Naive thymus-derived CD4-positive, alpha-beta T cell (primary cell): ENCODE data around the gene PTPRQ. TPM values are rescaled to one million over a fixed set of nuclear protein-coding genes. Genes with fewer than 3 reads are reported as not detected.
"Not testable (repeated sequence)": the region's sequence is repeated elsewhere in the genome, so short reads cannot be mapped to it uniquely, and the experiment has no call there.

ENCODE experiments used
- ATAC-seq: fragments of 150-1000 bp; cut with Tn5 transposase; 2 replicates; pipeline ENCODE4 v1.10.0; 2021; ENCODE audit warnings: mild to moderate bottlenecking, moderate library complexity
- CTCF ChIA-PET: fragments of 350-600 bp; sonication (Branson Sonifier 250); formaldehyde crosslinking; loops from one replicate; lab custom pipeline; 2021; ENCODE audit warnings: antibody characterized with exemption; lab: Charles Lee
- POLR2A ChIA-PET: fragments of 350-600 bp; sonication (Branson Sonifier 250); formaldehyde crosslinking; loops from one replicate; lab custom pipeline; 2021; ENCODE audit warnings: antibody characterized with exemption, inconsistent platforms; lab: Charles Lee
- DNase-seq, 9 donors: peaks; one replicate each; pipeline versions ENCODE4 v3.0.0 to v3.0.0-alpha.2; 2020 to 2022; ENCODE audit warnings: mixed read lengths in 1 of 9
- H3K27ac ChIP-seq: one replicate; pipeline ENCODE4 v1.7.0; 2013; ENCODE audit warnings: mild to moderate bottlenecking, low read depth, low read length, moderate library complexity
- H3K27me3 ChIP-seq, 2 donors: one replicate each; pipeline ENCODE4 v1.7.0; 2013; ENCODE audit warnings: low read length in 2 of 2, mild to moderate bottlenecking in 2 of 2, moderate library complexity in 2 of 2; ENCODE audit not compliant: control insufficient read depth in 2 of 2, insufficient read depth in 2 of 2
- H3K36me3 ChIP-seq, 3 experiments: 1 replicate in 2 of 3; 2 replicates in 1 of 3; pipeline ENCODE4 v1.7.0; 2013; ENCODE audit warnings: low read length in 3 of 3, mild to moderate bottlenecking in 3 of 3, moderate library complexity in 1 of 3; ENCODE audit not compliant: insufficient read depth in 3 of 3, control insufficient read depth in 2 of 3
- H3K4me1 ChIP-seq, 2 donors: one replicate each; pipeline ENCODE4 v1.7.0; 2013; ENCODE audit warnings: low read length in 2 of 2, mild to moderate bottlenecking in 2 of 2, moderate library complexity in 1 of 2; ENCODE audit not compliant: control insufficient read depth in 2 of 2, insufficient read depth in 2 of 2
- H3K4me3 ChIP-seq: 2 replicates; pipeline ENCODE4 v1.7.0; 2013; ENCODE audit warnings: mild to moderate bottlenecking, low read length
- H3K9me3 ChIP-seq, 3 experiments: 1 replicate in 2 of 3; 2 replicates in 1 of 3; pipeline ENCODE4 v1.7.0; 2013; ENCODE audit warnings: low read length in 3 of 3; ENCODE audit not compliant: control insufficient read depth in 2 of 3
- H3K27ac Mint-ChIP-seq, 9 donors: one replicate each; pipeline ENCODE4 v1.8.0; 2020 to 2022; ENCODE audit warnings: mixed read lengths in 9 of 9, mild to moderate bottlenecking in 8 of 9, moderate library complexity in 5 of 9, inconsistent platforms in 2 of 9
- H3K27me3 Mint-ChIP-seq, 5 donors: one replicate each; pipeline ENCODE4 v1.8.0; 2021 to 2022; ENCODE audit warnings: mixed read lengths in 5 of 5, mild to moderate bottlenecking in 1 of 5
- H3K36me3 Mint-ChIP-seq, 5 donors: one replicate each; pipeline ENCODE4 v1.8.0; 2020 to 2022; ENCODE audit warnings: mixed read lengths in 5 of 5, mild to moderate bottlenecking in 3 of 5, inconsistent platforms in 1 of 5
- H3K4me1 Mint-ChIP-seq, 7 donors: one replicate each; pipeline ENCODE4 v1.8.0; 2020 to 2022; ENCODE audit warnings: mixed read lengths in 7 of 7, mild to moderate bottlenecking in 3 of 7, inconsistent platforms in 1 of 7
- H3K4me3 Mint-ChIP-seq, 10 donors: one replicate each; pipeline ENCODE4 v1.8.0; 2020 to 2022; ENCODE audit warnings: mild to moderate bottlenecking in 10 of 10, mixed read lengths in 10 of 10, moderate library complexity in 6 of 10, inconsistent platforms in 2 of 10
- H3K9me3 Mint-ChIP-seq, 11 donors: one replicate each; pipeline ENCODE4 v1.8.0; 2020 to 2022; ENCODE audit warnings: mixed read lengths in 11 of 11, mild to moderate bottlenecking in 4 of 11, inconsistent platforms in 1 of 11, moderate library complexity in 1 of 11
- intact Hi-C, 2 donors: fragments of 100-400 bp; cut with micrococcal nuclease; formaldehyde crosslinking; loops; one replicate each; pipeline ENCODE4 v1.15.1; 2023
- polyA plus RNA-seq, 2 donors: library from polyadenylated mRNA; unstranded; fragments of 300-500 nt; fragmentation: Illumina TruSeq; gene quantifications; one replicate each; pipeline ENCODE4 v1.2.3, GENCODE V29; 2021
- total RNA-seq, 6 experiments: library from RNA in 5 of 6; stranded (reverse) in 5 of 6; gene quantifications; 1 replicate in 5 of 6; 2 replicates in 1 of 6; pipeline ENCODE4 v1.2.3 and lab custom pipeline; 2021 to 2026

The PTPRQ gene
- total and polyA plus RNA-seq, 7 experiments from 2014 or later: not detected

GRCh38 chr12:80441921-80442320, 2.1 kb upstream of the PTPRQ start:
- H3K9me3 ChIP-seq: no peaks in the 10 kb centered on the region
- Mint-ChIP-seq H3K27ac (no peak overlapping the region), H3K4me1 (no peaks in the 10 kb centered on the region), H3K4me3 (no peak overlapping the region), H3K9me3 (peaks cover 0 to 5% (median 3%) of the 10 kb centered on the region in 11 donors), H3K27me3 (no peaks in the 10 kb centered on the region), H3K36me3 (no peaks in the 10 kb centered on the region)
- intact Hi-C loops: no loop called here
- H3K27me3 ChIP-seq: no peaks in the 10 kb centered on the region
- H3K4me3 ChIP-seq: no peak overlapping the region
- H3K27ac ChIP-seq: no peak overlapping the region
- ChIA-PET CTCF (no interaction called here), POLR2A (no interaction called here)
- ATAC-seq (no peak), DNase-seq (no peak)
- no peaks in the 10 kb centered on the region for H3K4me1 ChIP-seq
- H3K36me3 ChIP-seq: no peaks in the 10 kb centered on the region

DNA sequence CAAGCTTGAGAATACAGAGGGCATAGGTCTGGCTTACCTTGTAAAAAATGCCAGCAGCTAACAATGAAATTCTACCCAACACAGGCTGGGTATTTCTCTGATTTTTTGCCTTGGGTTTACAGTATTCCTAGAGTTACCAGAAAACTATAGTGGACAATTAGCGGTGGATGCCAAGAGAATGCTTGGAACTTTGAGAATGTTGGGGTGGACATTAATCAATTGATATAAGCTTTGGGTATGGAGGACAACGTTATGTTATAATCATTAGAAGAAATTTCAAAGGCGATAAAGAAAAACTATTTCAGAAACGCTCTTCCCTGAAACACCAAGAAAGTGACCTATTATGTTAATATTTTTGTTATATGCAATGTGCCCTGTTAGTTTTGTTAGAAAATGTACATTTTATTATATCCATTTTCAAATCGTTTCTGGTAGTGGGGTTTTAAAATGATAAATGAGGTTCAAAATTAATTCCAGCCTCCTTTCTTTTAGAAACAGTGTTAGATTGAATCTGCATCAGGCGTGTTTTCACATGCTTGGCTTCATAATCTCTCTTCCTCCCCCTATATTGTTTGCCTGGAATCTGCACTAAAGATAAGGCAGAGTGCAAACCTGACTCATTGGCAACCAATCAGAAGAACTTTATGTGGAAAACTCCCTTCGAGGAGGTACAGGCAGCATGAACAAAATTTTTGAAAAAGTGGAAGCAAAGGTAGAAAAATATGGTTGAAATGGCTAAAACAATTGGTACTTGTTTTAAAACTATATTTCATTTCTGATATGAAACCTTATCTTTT, 1.4 kb upstream of the PTPRQ start:
- no peaks in the 10 kb centered on the region for H3K36me3 ChIP-seq
- H3K27me3 Mint-ChIP-seq: no peaks in the 10 kb centered on the region
- ChIA-PET POLR2A (no interaction called here), CTCF (no interaction called here)
- peaks cover 0 to 8% (median 3%) of the 10 kb centered on the region in 11 donors for H3K9me3 Mint-ChIP-seq
- intact Hi-C loops: no loop called here
- ATAC-seq: no peak
- no peaks in the 10 kb centered on the region for H3K4me1 ChIP-seq
- no peak overlapping the region for H3K4me3 ChIP-seq
- H3K27me3 ChIP-seq: no peaks in the 10 kb centered on the region
- H3K27ac ChIP-seq: no peak overlapping the region
- H3K4me1 Mint-ChIP-seq: no peaks in the 10 kb centered on the region
- no peak overlapping the region for H3K27ac Mint-ChIP-seq
- DNase-seq: no peak
- no peaks in the 10 kb centered on the region for H3K9me3 ChIP-seq
- H3K4me3 Mint-ChIP-seq: no peak overlapping the region
- no peaks in the 10 kb centered on the region for H3K36me3 Mint-ChIP-seq

- CTCF ChIA-PET: no interaction called here
- no peaks in the 10 kb centered on the region for H3K36me3 ChIP-seq
- H3K4me3 ChIP-seq: no peak overlapping the region
- no peaks in the 10 kb centered on the region for H3K9me3 ChIP-seq
- POLR2A ChIA-PET: no interaction called here
- no peaks in the 10 kb centered on the region for H3K4me1 ChIP-seq
- no peak overlapping the region for H3K27ac ChIP-seq
- peaks cover 0 to 8% (median 3%) of the 10 kb centered on the region in 11 donors for H3K9me3 Mint-ChIP-seq
- DNase-seq (no peak), ATAC-seq (no peak)
- no peaks in the 10 kb centered on the region for H3K27me3 Mint-ChIP-seq
- H3K27me3 ChIP-seq: no peaks in the 10 kb centered on the region
- no peak overlapping the region for H3K27ac Mint-ChIP-seq
- H3K4me3 Mint-ChIP-seq: no peak overlapping the region
- no peaks in the 10 kb centered on the region for H3K36me3 Mint-ChIP-seq
- intact Hi-C loops: no loop called here
- no peaks in the 10 kb centered on the region for H3K4me1 Mint-ChIP-seq
Measured at GRCh38 chr12:80445083-80445793, 1.2 kb downstream of the PTPRQ start.

- Mint-ChIP-seq H3K9me3 (peaks cover 0 to 5% (median 2%) of the 10 kb centered on the region in 11 donors), H3K36me3 (no peaks in the 10 kb centered on the region), H3K27ac (no peak overlapping the region), H3K27me3 (no peaks in the 10 kb centered on the region), H3K4me1 (no peaks in the 10 kb centered on the region), H3K4me3 (no peak overlapping the region)
- POLR2A ChIA-PET: no interaction called here
- Histone ChIP-seq H3K27ac (no peak overlapping the region), H3K4me1 (no peaks in the 10 kb centered on the region), H3K9me3 (no peaks in the 10 kb centered on the region), H3K36me3 (no peaks in the 10 kb centered on the region), H3K27me3 (no peaks in the 10 kb centered on the region), H3K4me3 (no peak overlapping the region)
- DNase-seq: no peak
- CTCF ChIA-PET: no interaction called here
- no peak for ATAC-seq
- intact Hi-C loops: no loop called here
Measured at GRCh38 chr12:80456513-80456912, 12.5 kb downstream of the PTPRQ start.

GRCh38 chr12:80460972-80461371, 16.9 kb downstream of the PTPRQ start:
- Histone ChIP-seq H3K4me1 (no peaks in the 10 kb centered on the region), H3K4me3 (no peak overlapping the region), H3K9me3 (no peaks in the 10 kb centered on the region), H3K27me3 (no peaks in the 10 kb centered on the region), H3K27ac (no peak overlapping the region), H3K36me3 (no peaks in the 10 kb centered on the region)
- no peaks in the 10 kb centered on the region for H3K4me1 Mint-ChIP-seq
- DNase-seq: no peak
- intact Hi-C loops: loop anchor here (1.0 kb wide), 2 partner anchors 8 to 9 kb away; no protein-coding TSS in a partner anchor
- H3K4me3 Mint-ChIP-seq: no peak overlapping the region
- H3K27ac Mint-ChIP-seq: no peak overlapping the region
- no peak for ATAC-seq
- no peaks in the 10 kb centered on the region for H3K27me3 Mint-ChIP-seq
- ChIA-PET POLR2A (no interaction called here), CTCF (no interaction called here)
- peaks cover 0 to 7% (median 3%) of the 10 kb centered on the region in 11 donors for H3K9me3 Mint-ChIP-seq
- H3K36me3 Mint-ChIP-seq: no peaks in the 10 kb centered on the region

DNA sequence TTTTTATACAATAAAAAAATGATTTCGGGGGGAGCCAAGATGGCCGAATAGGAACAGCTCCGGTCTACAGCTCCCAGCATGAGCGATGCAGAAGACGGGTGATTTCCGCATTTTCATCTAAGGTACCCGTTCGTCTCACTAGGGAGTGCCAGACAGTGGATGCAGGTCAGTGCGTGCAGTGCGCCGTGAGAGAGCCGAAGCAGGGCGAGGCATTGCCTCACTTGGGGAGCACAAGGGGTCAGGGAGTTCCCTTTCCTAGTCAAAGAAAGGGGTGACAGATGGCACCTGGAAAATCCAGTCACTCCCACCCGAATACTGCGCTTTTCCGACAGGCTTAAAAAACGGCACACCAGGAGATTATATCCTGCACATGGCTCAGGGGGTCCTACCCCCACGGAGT, 17.8 kb downstream of the PTPRQ start:
- DNase-seq, H3K4me1 Mint-ChIP-seq, H3K27ac Mint-ChIP-seq, ATAC-seq, H3K4me1 ChIP-seq, POLR2A ChIA-PET, H3K27me3 ChIP-seq, H3K4me3 ChIP-seq, CTCF ChIA-PET, H3K4me3 Mint-ChIP-seq, H3K36me3 Mint-ChIP-seq, H3K27me3 Mint-ChIP-seq, H3K9me3 ChIP-seq, H3K36me3 ChIP-seq, H3K27ac ChIP-seq, H3K9me3 Mint-ChIP-seq: not testable (repeated sequence)
- intact Hi-C loops: loop anchor here (1.0 kb wide), 2 partner anchors 9 to 10 kb away; no protein-coding TSS in a partner anchor
